Mesendoderm (in vitro differentiated cells): ENCODE results near the gene ATP1A1.

Experiments used
- DNase-seq: peaks from one replicate; pipeline ENCODE4 v3.0.0; 2013
- H2AK5ac ChIP-seq: 2 replicates; pipeline ENCODE4 v1.6.1; 2013; ENCODE audit warnings: low read length, inconsistent platforms
- H2BK120ac ChIP-seq: 2 replicates; pipeline ENCODE4 v1.6.1; 2013; ENCODE audit warnings: low read depth, mild to moderate bottlenecking, low read length, moderate library complexity, mixed read lengths
- H2BK15ac ChIP-seq: replicated peaks from 2 replicates; pipeline ENCODE4 v1.6.1; 2013; ENCODE audit warnings: low read depth, mild to moderate bottlenecking, moderate library complexity
- H2BK5ac ChIP-seq: 2 replicates; pipeline ENCODE4 v1.6.1; 2013; ENCODE audit warnings: low read length, inconsistent platforms
- H3K18ac ChIP-seq: 2 replicates; pipeline ENCODE4 v1.6.1; 2013; ENCODE audit warnings: mild to moderate bottlenecking, low read length, mixed read lengths
- H3K23ac ChIP-seq: one replicate; pipeline ENCODE4 v1.6.1; 2013; ENCODE audit warnings: low read length
- H3K27ac ChIP-seq: 2 replicates; pipeline ENCODE4 v1.5.1; 2013; ENCODE audit warnings: low read depth, mild to moderate bottlenecking, inconsistent platforms, low read length, moderate library complexity
- H3K27me3 ChIP-seq: 2 replicates; pipeline ENCODE4 v1.6.1; 2013; ENCODE audit warnings: low read length, control low read depth, mild to moderate bottlenecking, inconsistent platforms; ENCODE audit not compliant: insufficient read depth, poor library complexity
- H3K36me3 ChIP-seq: 2 replicates; pipeline ENCODE4 v1.6.1; 2013; ENCODE audit warnings: low read length, inconsistent platforms; ENCODE audit not compliant: control insufficient read depth, insufficient read depth
- H3K4ac ChIP-seq: one replicate; pipeline ENCODE4 v1.6.1; 2013; ENCODE audit warnings: low read depth, mild to moderate bottlenecking, low read length, moderate library complexity
- H3K4me1 ChIP-seq: 2 replicates; pipeline ENCODE4 v1.6.1; 2013; ENCODE audit warnings: low read depth, low read length, inconsistent platforms; ENCODE audit not compliant: control insufficient read depth
- H3K4me2 ChIP-seq: 2 replicates; pipeline ENCODE4 v1.6.1; 2013; ENCODE audit warnings: low read length
- H3K4me3 ChIP-seq: 2 replicates; pipeline ENCODE4 v1.5.1; 2013; ENCODE audit warnings: mild to moderate bottlenecking, low read length
- H3K56ac ChIP-seq: one replicate; pipeline ENCODE4 v1.6.1; 2013; ENCODE audit warnings: low read length
- H3K79me1 ChIP-seq: 2 replicates; pipeline ENCODE4 v1.6.1; 2013; ENCODE audit warnings: low read length, inconsistent platforms
- H3K79me2 ChIP-seq: 2 replicates; pipeline ENCODE4 v1.6.1; 2013; ENCODE audit warnings: mild to moderate bottlenecking, low read length; ENCODE audit not compliant: control insufficient read depth, insufficient read depth
- H3K9ac ChIP-seq: 2 replicates; pipeline ENCODE4 v1.6.1; 2013; ENCODE audit warnings: low read length, inconsistent platforms
- H4K5ac ChIP-seq: one replicate; pipeline ENCODE4 v1.6.1; 2013; ENCODE audit warnings: low read length
- H4K8ac ChIP-seq: one replicate; pipeline ENCODE4 v1.6.1; 2013; ENCODE audit warnings: low read depth, mild to moderate bottlenecking, control low read depth, low read length, moderate library complexity
- WGBS: extraction: QIAGEN DNeasy Blood & Tissue Kit; methylation state at CpG from one replicate; pipeline ENCODE4 v1.1.7; 2013; ENCODE audit warnings: low lambda C conversion rate, missing lambda C conversion rate; ENCODE audit not compliant: insufficient coverage; ENCODE audit errors: extremely low coverage; 5-methylcytosine and 5-hydroxymethylcytosine counted together

The ATP1A1 gene

GRCh38 chr1:116326486-116326885, 46.6 kb upstream of the ATP1A1 start:
- H3K79me2 ChIP-seq: no peaks in the 10 kb centered on the region
- no CpG with 5 or more reads among the region's 1 CpG for WGBS
- no peak overlapping the region for H2BK15ac ChIP-seq
- no peak overlapping the region for H2BK120ac ChIP-seq
- H3K4me2 ChIP-seq: no peak overlapping the region
- H3K36me3 ChIP-seq: no peaks in the 10 kb centered on the region
- H3K4me3 ChIP-seq: no peak overlapping the region
- no peaks in the 10 kb centered on the region for H3K79me1 ChIP-seq
- no peak overlapping the region for H2BK5ac ChIP-seq
- no peak overlapping the region for H3K27ac ChIP-seq
- H3K27me3 ChIP-seq: no peaks in the 10 kb centered on the region
- DNase-seq: no peak
- H2AK5ac ChIP-seq: no peak overlapping the region
- H3K4ac ChIP-seq: no peak overlapping the region
- no peak overlapping the region for H4K8ac ChIP-seq
- no peak overlapping the region for H3K9ac ChIP-seq
- no peak overlapping the region for H4K5ac ChIP-seq
- H3K23ac ChIP-seq: no peak overlapping the region
- H3K4me1 ChIP-seq: no peaks in the 10 kb centered on the region
- no peak overlapping the region for H3K56ac ChIP-seq
- H3K18ac ChIP-seq: no peak overlapping the region

- no peak overlapping the region for H3K23ac ChIP-seq
- H4K8ac ChIP-seq: no peak overlapping the region
- no peak overlapping the region for H2BK120ac ChIP-seq
- no peak for DNase-seq
- no peaks in the 10 kb centered on the region for H3K79me2 ChIP-seq
- no peak overlapping the region for H3K18ac ChIP-seq
- whole genome bisulfite sequencing: no CpG with 5 or more reads among the region's 2 CpGs
- no peak overlapping the region for H3K4me3 ChIP-seq
- H3K27ac ChIP-seq: no peak overlapping the region
- H3K56ac ChIP-seq: no peak overlapping the region
- no peaks in the 10 kb centered on the region for H3K36me3 ChIP-seq
- H2BK5ac ChIP-seq: no peak overlapping the region
- no peaks in the 10 kb centered on the region for H3K79me1 ChIP-seq
- no peaks in the 10 kb centered on the region for H3K4me1 ChIP-seq
- H3K9ac ChIP-seq: no peak overlapping the region
- H4K5ac ChIP-seq: no peak overlapping the region
- H2AK5ac ChIP-seq: no peak overlapping the region
- no peaks in the 10 kb centered on the region for H3K27me3 ChIP-seq
- H3K4me2 ChIP-seq: no peak overlapping the region
- H3K4ac ChIP-seq: no peak overlapping the region
- no peak overlapping the region for H2BK15ac ChIP-seq
Observed at GRCh38 chr1:116328671-116329070, 44.4 kb upstream of the ATP1A1 start.

GRCh38 chr1:116329524-116330341, 43.3 kb upstream of the ATP1A1 start:
- Histone ChIP-seq H3K27ac (no peak overlapping the region), H3K56ac (no peak overlapping the region), H3K36me3 (no peaks in the 10 kb centered on the region), H3K79me1 (no peaks in the 10 kb centered on the region), H3K4me2 (no peak overlapping the region), H2BK5ac (no peak overlapping the region), H3K27me3 (no peaks in the 10 kb centered on the region), H3K9ac (no peak overlapping the region), H2BK15ac (no peak overlapping the region), H3K4me3 (no peak overlapping the region), H3K4me1 (peaks cover under 1% of the 10 kb centered on the region), H4K5ac (no peak overlapping the region), H3K18ac (no peak overlapping the region), H4K8ac (no peak overlapping the region), H3K79me2 (no peaks in the 10 kb centered on the region), H2AK5ac (no peak overlapping the region), H3K23ac (no peak overlapping the region), H3K4ac (no peak overlapping the region), H2BK120ac (no peak overlapping the region)
- DNase-seq: no peak
- WGBS: no CpG with 5 or more reads among the region's 9 CpGs

GRCh38 chr1:116330342-116330652, 42.7 kb upstream of the ATP1A1 start:
- H2BK120ac ChIP-seq: no peak overlapping the region
- no peak overlapping the region for H3K4me3 ChIP-seq
- H2BK5ac ChIP-seq: no peak overlapping the region
- no peak overlapping the region for H4K5ac ChIP-seq
- H3K23ac ChIP-seq: no peak overlapping the region
- no peaks in the 10 kb centered on the region for H3K36me3 ChIP-seq
- H4K8ac ChIP-seq: no peak overlapping the region
- H3K4me1 ChIP-seq: peaks cover 5% of the 10 kb centered on the region
- no peaks in the 10 kb centered on the region for H3K79me2 ChIP-seq
- H3K27me3 ChIP-seq: no peaks in the 10 kb centered on the region
- H3K56ac ChIP-seq: no peak overlapping the region
- no peak overlapping the region for H3K27ac ChIP-seq
- H3K4me2 ChIP-seq: no peak overlapping the region
- H3K79me1 ChIP-seq: no peaks in the 10 kb centered on the region
- WGBS: no CpG with 5 or more reads among the region's 4 CpGs
- H2BK15ac ChIP-seq: no peak overlapping the region
- no peak overlapping the region for H3K18ac ChIP-seq
- no peak overlapping the region for H3K4ac ChIP-seq
- H2AK5ac ChIP-seq: no peak overlapping the region
- DNase-seq: no peak
- H3K9ac ChIP-seq: no peak overlapping the region

GRCh38 chr1:116330846-116331245, 42.2 kb upstream of the ATP1A1 start:
- no peak for DNase-seq
- no peak overlapping the region for H3K4me2 ChIP-seq
- H2BK5ac ChIP-seq: no peak overlapping the region
- H2BK120ac ChIP-seq: no peak overlapping the region
- no peak overlapping the region for H3K27ac ChIP-seq
- H4K8ac ChIP-seq: no peak overlapping the region
- no peak overlapping the region for H2BK15ac ChIP-seq
- H3K79me2 ChIP-seq: no peaks in the 10 kb centered on the region
- peaks cover 5% of the 10 kb centered on the region for H3K4me1 ChIP-seq
- no peak overlapping the region for H3K56ac ChIP-seq
- no peaks in the 10 kb centered on the region for H3K27me3 ChIP-seq
- no peak overlapping the region for H3K9ac ChIP-seq
- H3K4me3 ChIP-seq: no peak overlapping the region
- H3K23ac ChIP-seq: no peak overlapping the region
- H2AK5ac ChIP-seq: no peak overlapping the region
- no peak overlapping the region for H3K4ac ChIP-seq
- H3K18ac ChIP-seq: no peak overlapping the region
- no peaks in the 10 kb centered on the region for H3K36me3 ChIP-seq
- no peak overlapping the region for H4K5ac ChIP-seq
- H3K79me1 ChIP-seq: no peaks in the 10 kb centered on the region

GRCh38 chr1:116331523-116331922, 41.5 kb upstream of the ATP1A1 start:
- Histone ChIP-seq H3K4me3 (no peak overlapping the region), H3K23ac (no peak overlapping the region), H3K4ac (no peak overlapping the region), H2BK15ac (no peak overlapping the region), H3K18ac (no peak overlapping the region), H2BK5ac (no peak overlapping the region), H4K5ac (no peak overlapping the region), H3K27me3 (no peaks in the 10 kb centered on the region), H3K4me1 (peaks cover 5% of the 10 kb centered on the region), H3K9ac (no peak overlapping the region), H4K8ac (no peak overlapping the region), H3K56ac (no peak overlapping the region), H3K4me2 (no peak overlapping the region), H3K79me2 (no peaks in the 10 kb centered on the region), H2AK5ac (no peak overlapping the region), H3K36me3 (no peaks in the 10 kb centered on the region), H3K27ac (no peak overlapping the region), H2BK120ac (no peak overlapping the region), H3K79me1 (no peaks in the 10 kb centered on the region)
- WGBS: no CpG with 5 or more reads among the region's 3 CpGs
- no peak for DNase-seq
